Ammon's horn (tissue), 1 donor: ENCODE measurements around the gene PJA2.

Experiments used
- DNase-seq: peaks from one replicate; pipeline ENCODE4 v3.0.0-alpha.2; 2016; ENCODE audit warnings: low spot score

PJA2 gene

GRCh38 chr5:109408991-109409843, 557 bp downstream of the PJA2 start:
- peak; percentile 81 for DNase-seq

GRCh38 chr5:109407913-109408312, 1.9 kb downstream of the PJA2 start:
- DNase-seq, result no peak

GRCh38 chr5:109406719-109407118, 3.1 kb downstream of the PJA2 start:
- no peak for DNase-seq

- DNase-seq, result no peak
Measured at GRCh38 chr5:109404428-109404960, 5.3 kb downstream of the PJA2 start.

- no peak for DNase-seq
Measured at GRCh38 chr5:109403469-109403868, 6.3 kb downstream of the PJA2 start.

- DNase-seq, result peak; percentile 36
Measured at GRCh38 chr5:109399092-109399759, 10.5 kb downstream of the PJA2 start.

GRCh38 chr5:109396965-109397364, 12.8 kb downstream of the PJA2 start:
- no peak for DNase-seq

- DNase-seq, result no peak
Measured at GRCh38 chr5:109394806-109395205, 15.0 kb downstream of the PJA2 start.

GRCh38 chr5:109390188-109390587, 19.6 kb downstream of the PJA2 start:
- no peak for DNase-seq

GRCh38 chr5:109388407-109388806, 21.4 kb downstream of the PJA2 start:
- no peak for DNase-seq

- DNase-seq, result no peak
Measured at GRCh38 chr5:109387408-109387974, 22.3 kb downstream of the PJA2 start.

- DNase-seq, result no peak
Measured at GRCh38 chr5:109378095-109378494, 31.7 kb downstream of the PJA2 start.

GRCh38 chr5:109374625-109375024, 35.1 kb downstream of the PJA2 start:
- DNase-seq, result no peak

- DNase-seq, result no peak
Measured at GRCh38 chr5:109373932-109374331, 35.8 kb downstream of the PJA2 start.

- DNase-seq, result no peak
Measured at GRCh38 chr5:109370343-109370742, 39.4 kb downstream of the PJA2 start.

GRCh38 chr5:109365653-109366052, 44.1 kb downstream of the PJA2 start:
- no peak for DNase-seq

- no peak for DNase-seq
Measured at GRCh38 chr5:109364977-109365376, 44.8 kb downstream of the PJA2 start.

- no peak for DNase-seq
Measured at GRCh38 chr5:109359642-109360041, 50.1 kb downstream of the PJA2 start.

GRCh38 chr5:109357807-109358206, 52.0 kb downstream of the PJA2 start:
- DNase-seq, result no peak

- no peak for DNase-seq
Measured at GRCh38 chr5:109354761-109355160, 55.0 kb downstream of the PJA2 start.

- no peak for DNase-seq
Measured at GRCh38 chr5:109351988-109352864, 57.5 kb downstream of the PJA2 start.
